Measurements from ENCODE around the gene CPN1.

CPN1 gene

GRCh38 chr10:100025576-100025975 is 56.1 kb downstream of the CPN1 start:
- TF ChIP-seq CTCF (IDR thresholded peaks at IDR 0.05; ENCODE audit: low read depth, low read length, missing control alignments): no peak
- no peak overlapping the region for H3K4me3 ChIP-seq (ENCODE audit: low read depth, low read length)
- no peak for DNase-seq (ENCODE audit: low read depth)

GRCh38 chr10:100024748-100025147 is 56.9 kb downstream of the CPN1 start:
- TF ChIP-seq CTCF (IDR thresholded peaks at IDR 0.05; ENCODE audit: low read depth, low read length, missing control alignments): no peak
- H3K4me3 ChIP-seq (ENCODE audit: low read depth, low read length): no peak overlapping the region
- DNase-seq (ENCODE audit: low read depth): no peak

- H3K4me3 ChIP-seq (ENCODE audit: low read depth, low read length): no peak overlapping the region
- TF ChIP-seq CTCF (IDR thresholded peaks at IDR 0.05; ENCODE audit: low read depth, low read length, missing control alignments): no peak
- DNase-seq (ENCODE audit: low read depth): no peak
These were observed 59.3 kb downstream of the CPN1 start for GRCh38 chr10:100022403-100022802.

GRCh38 chr10:100021322-100021721 is 60.3 kb downstream of the CPN1 start:
- H3K4me3 ChIP-seq (ENCODE audit: low read depth, low read length): no peak overlapping the region
- no peak for DNase-seq (ENCODE audit: low read depth)
- no peak for TF ChIP-seq CTCF (IDR thresholded peaks at IDR 0.05; ENCODE audit: low read depth, low read length, missing control alignments)

GRCh38 chr10:100020886-100021253 is 60.8 kb downstream of the CPN1 start:
- DNase-seq (ENCODE audit: low read depth): no peak
- no peak for TF ChIP-seq CTCF (IDR thresholded peaks at IDR 0.05; ENCODE audit: low read depth, low read length, missing control alignments)
- H3K4me3 ChIP-seq (ENCODE audit: low read depth, low read length): no peak overlapping the region

- peak; percentile 68 for DNase-seq (ENCODE audit: low read depth)
- peak; percentile 28 for TF ChIP-seq CTCF (IDR thresholded peaks at IDR 0.05; ENCODE audit: low read depth, low read length, missing control alignments)
- H3K4me3 ChIP-seq (ENCODE audit: low read depth, low read length): no peak overlapping the region
These were observed 61.4 kb downstream of the CPN1 start for GRCh38 chr10:100020142-100020885.

- DNase-seq (ENCODE audit: low read depth): no peak
- H3K4me3 ChIP-seq (ENCODE audit: low read depth, low read length): no peak overlapping the region
- no peak for TF ChIP-seq CTCF (IDR thresholded peaks at IDR 0.05; ENCODE audit: low read depth, low read length, missing control alignments)
These were observed 61.9 kb downstream of the CPN1 start for GRCh38 chr10:100019787-100020141.

Data from GM12864 (cell line).